Neural cell (in vitro differentiated cells): Measurements from ENCODE around the gene USP32.

Experiments used
- CTCF ChIP-seq: fragments of 450-650 bp; IDR thresholded peaks from 2 replicates; pipeline ENCODE4 v1.5.1; 2014; ENCODE audit warnings: antibody characterized with exemption, mild to moderate bottlenecking, moderate library complexity; ENCODE audit not compliant: poor library complexity, severe bottlenecking
- EP300 ChIP-seq: fragments of 450-650 bp; conservative IDR thresholded peaks from 2 replicates; pipeline ENCODE4 v1.6.1; 2014; ENCODE audit warnings: antibody characterized with exemption, mild to moderate bottlenecking, moderate library complexity; ENCODE audit not compliant: poor library complexity, severe bottlenecking
- EZH2 ChIP-seq: fragments of 200-600, 300-800 bp; shearing (Covaris generic), sonication (generic); IDR thresholded peaks from 2 replicates; pipeline ENCODE4 v1.6.1; 2014; ENCODE audit warnings: antibody characterized with exemption, low read length, borderline replicate concordance, mild to moderate bottlenecking; ENCODE audit not compliant: insufficient read depth, poor library complexity, severe bottlenecking
- MXI1 ChIP-seq: fragments of 450-650 bp; conservative IDR thresholded peaks from 2 replicates; pipeline ENCODE4 v1.6.1; 2014; ENCODE audit warnings: antibody characterized with exemption, mild to moderate bottlenecking; ENCODE audit not compliant: poor library complexity, severe bottlenecking
- POLR2AphosphoS5 ChIP-seq: IDR thresholded peaks from 2 replicates; pipeline ENCODE4 v1.6.1; 2012
- REST ChIP-seq: IDR thresholded peaks from 2 replicates; pipeline ENCODE4 v1.6.1; 2012; ENCODE audit warnings: borderline replicate concordance
- TAF1 ChIP-seq: IDR thresholded peaks from 2 replicates; pipeline ENCODE4 v1.6.1; 2012; ENCODE audit warnings: low read depth

- TF ChIP-seq MXI1 (no peak), EZH2 (no peak), CTCF (no peak), TAF1 (no peak), EP300 (no peak), REST (no peak), POLR2AphosphoS5 (no peak)
Measured at GRCh38 chr17:60161598-60162330, 230.2 kb downstream of the USP32 start.
